ENCODE results near the gene TUBA1C. TPM values are rescaled to one million over a fixed set of nuclear protein-coding genes. Genes with fewer than 3 reads are reported as not detected.

Gene TUBA1C
- total RNA-seq (ENCODE audit: insufficient read depth, low replicate concordance), result 64.3 TPM

GRCh38 chr12:49264873-49265792 is at the start of gene TUBA1C:
TUBA1C (plus strand) TSS chr12:49265082; CDS start chr12:49265182, 100 bp downstream.
- DNase-seq (ENCODE audit: low spot score), result peak; percentile 95

GRCh38 chr12:49219417-49220026 is 45.4 kb upstream of the TUBA1C start:
- no peak for DNase-seq (ENCODE audit: low spot score)

- no peak for DNase-seq (ENCODE audit: low spot score)
Measured at GRCh38 chr12:49220972-49221371, 43.9 kb upstream of the TUBA1C start.

- no peak for DNase-seq (ENCODE audit: low spot score)
Measured at GRCh38 chr12:49223122-49223521, 41.8 kb upstream of the TUBA1C start.

- DNase-seq (ENCODE audit: low spot score), result no peak
Measured at GRCh38 chr12:49223590-49224369, 41.1 kb upstream of the TUBA1C start.

- DNase-seq (ENCODE audit: low spot score), result no peak
Measured at GRCh38 chr12:49225576-49226166, 39.2 kb upstream of the TUBA1C start.

GRCh38 chr12:49227713-49228112 is 37.2 kb upstream of the TUBA1C start:
- DNase-seq (ENCODE audit: low spot score), result no peak

GRCh38 chr12:49228653-49229052 is 36.2 kb upstream of the TUBA1C start:
- DNase-seq (ENCODE audit: low spot score), result no peak

GRCh38 chr12:49230176-49230804 is 34.6 kb upstream of the TUBA1C start:
- no peak for DNase-seq (ENCODE audit: low spot score)

GRCh38 chr12:49230805-49231194 is 34.1 kb upstream of the TUBA1C start:
- DNase-seq (ENCODE audit: low spot score), result no peak

GRCh38 chr12:49231878-49232655 is 32.8 kb upstream of the TUBA1C start:
- peak; percentile 66 for DNase-seq (ENCODE audit: low spot score)

- DNase-seq (ENCODE audit: low spot score), result peak; percentile 77
Measured at GRCh38 chr12:49232940-49233841, 31.7 kb upstream of the TUBA1C start.

GRCh38 chr12:49233842-49234526 is 30.9 kb upstream of the TUBA1C start:
- peak; percentile 29 for DNase-seq (ENCODE audit: low spot score)

GRCh38 chr12:49236423-49236822 is 28.5 kb upstream of the TUBA1C start:
- no peak for DNase-seq (ENCODE audit: low spot score)

- no peak for DNase-seq (ENCODE audit: low spot score)
Measured at GRCh38 chr12:49243631-49244030, 21.3 kb upstream of the TUBA1C start.

- DNase-seq (ENCODE audit: low spot score), result no peak
Measured at GRCh38 chr12:49244176-49244575, 20.7 kb upstream of the TUBA1C start.

- DNase-seq (ENCODE audit: low spot score), result no peak
Measured at GRCh38 chr12:49251357-49251756, 13.5 kb upstream of the TUBA1C start.

GRCh38 chr12:49253033-49253623 is 11.8 kb upstream of the TUBA1C start:
- DNase-seq (ENCODE audit: low spot score), result no peak

Data from umbilical cord (tissue), 2 donors.